TTC549 (cell line): ENCODE data around the gene ZFHX2.
"Not testable (repeated sequence)": the region's sequence is repeated elsewhere in the genome, so short reads cannot be mapped to it uniquely, and the experiment has no call there.

ENCODE experiments used
- FAIRE-seq: peaks from 2 replicates; lab custom pipeline; 2012; peaks lifted over from hg19 to GRCh38; lab: Jason Lieb, UNC

Gene ZFHX2

GRCh38 chr14:23551266-23552028, at the start of gene ZFHX2:
Gene ZFHX2, minus strand, starts transcription at chr14:23551765. Its CDS starts 16,440 bp downstream, at chr14:23535325.
- FAIRE-seq: no peak

- no peak for FAIRE-seq
These were observed 49.2 kb upstream of the ZFHX2 start for GRCh38 chr14:23600806-23601205.

- no peak for FAIRE-seq
These were observed 48.8 kb upstream of the ZFHX2 start for GRCh38 chr14:23600322-23600707.

- not testable (repeated sequence) for FAIRE-seq
These were observed 42.6 kb upstream of the ZFHX2 start for GRCh38 chr14:23594191-23594590.

GRCh38 chr14:23590198-23590597, 38.6 kb upstream of the ZFHX2 start:
- no peak for FAIRE-seq

GRCh38 chr14:23589606-23590005, 38.0 kb upstream of the ZFHX2 start:
- FAIRE-seq: no peak

- no peak for FAIRE-seq
These were observed 37.5 kb upstream of the ZFHX2 start for GRCh38 chr14:23588884-23589598.

GRCh38 chr14:23584527-23585203, 33.1 kb upstream of the ZFHX2 start:
- not testable (repeated sequence) for FAIRE-seq

- FAIRE-seq: not testable (repeated sequence)
These were observed 32.4 kb upstream of the ZFHX2 start for GRCh38 chr14:23583761-23584526.

- FAIRE-seq: no peak
These were observed 31.6 kb upstream of the ZFHX2 start for GRCh38 chr14:23582906-23583760.

- FAIRE-seq: no peak
These were observed 29.4 kb upstream of the ZFHX2 start for GRCh38 chr14:23580948-23581281.

- FAIRE-seq: no peak
These were observed 28.8 kb upstream of the ZFHX2 start for GRCh38 chr14:23580152-23580926.

- FAIRE-seq: no peak
These were observed 28.2 kb upstream of the ZFHX2 start for GRCh38 chr14:23579739-23580138.

- FAIRE-seq: no peak
These were observed 27.7 kb upstream of the ZFHX2 start for GRCh38 chr14:23579311-23579630.

GRCh38 chr14:23578560-23579310, 27.2 kb upstream of the ZFHX2 start, which contains the start of gene JPH4:
Gene JPH4, minus strand, starts transcription at chr14:23578790. Its CDS starts 1,337 bp downstream, at chr14:23577453.
- no peak for FAIRE-seq

- no peak for FAIRE-seq
These were observed 26.3 kb upstream of the ZFHX2 start for GRCh38 chr14:23577710-23578392.

- no peak for FAIRE-seq
These were observed 25.6 kb upstream of the ZFHX2 start for GRCh38 chr14:23577004-23577681.

- no peak for FAIRE-seq
These were observed 21.9 kb upstream of the ZFHX2 start for GRCh38 chr14:23573384-23574015.
